H1 (cell line): ENCODE data around the gene GCSAM. TPM values are rescaled to one million over a fixed set of nuclear protein-coding genes. Genes with fewer than 3 reads are reported as not detected.

ENCODE experiments used
- CTCF ChIA-PET: fragments of 300-600 bp; sonication (Branson Sonifier 250); formaldehyde crosslinking; loops from one replicate; lab custom pipeline; 2021; ENCODE audit not compliant: partially characterized antibody; lab: Charles Lee
- POLR2A ChIA-PET: fragments of 300-600 bp; sonication (Branson Sonifier 250); formaldehyde crosslinking; loops from one replicate; lab custom pipeline; 2021; ENCODE audit warnings: inconsistent platforms; ENCODE audit not compliant: partially characterized antibody; lab: Charles Lee
- DNase-seq, 2 experiments: peaks; one replicate each; pipeline versions ENCODE4 v3.0.0 to v3.0.0-alpha.2; 2010 to 2022; ENCODE audit warnings: low spot score in 2 of 2, low read depth in 1 of 2, mixed read lengths in 1 of 2
- FAIRE-seq: peaks from 2 replicates; lab custom pipeline; 2011; peaks lifted over from hg19 to GRCh38; lab: Jason Lieb, UNC
- H2AFZ ChIP-seq: 2 replicates; pipeline ENCODE4 v1.8.1; 2012; ENCODE audit warnings: low read length, inconsistent platforms
- H2AK5ac ChIP-seq: 2 replicates; pipeline ENCODE4 v1.6.1; 2013; ENCODE audit warnings: low read depth, low read length
- H2BK120ac ChIP-seq: replicated peaks from 2 replicates; pipeline ENCODE3; 2013; ENCODE audit warnings: low read depth, low read length, inconsistent platforms
- H2BK12ac ChIP-seq: 2 replicates; pipeline ENCODE4 v1.6.1; 2013; ENCODE audit warnings: low read depth, low read length
- H2BK15ac ChIP-seq: 2 replicates; pipeline ENCODE4 v1.6.1; 2013; ENCODE audit warnings: low read length
- H2BK20ac ChIP-seq: 2 replicates; pipeline ENCODE4 v1.6.1; 2013; ENCODE audit warnings: low read length
- H2BK5ac ChIP-seq: 2 replicates; pipeline ENCODE4 v1.6.1; 2013; ENCODE audit warnings: low read depth, low read length
- H3K14ac ChIP-seq: 2 replicates; pipeline ENCODE4 v1.6.1; 2013; ENCODE audit warnings: inconsistent platforms; ENCODE audit not compliant: insufficient read length
- H3K18ac ChIP-seq: 2 replicates; pipeline ENCODE4 v1.6.1; 2013; ENCODE audit warnings: low read length; ENCODE audit errors: extremely low read depth
- H3K23ac ChIP-seq: 2 replicates; pipeline ENCODE4 v1.6.1; 2013; ENCODE audit warnings: inconsistent platforms; ENCODE audit not compliant: insufficient read length
- H3K23me2 ChIP-seq: 2 replicates; pipeline ENCODE4 v1.6.1; 2013; ENCODE audit warnings: low read depth, low read length
- H3K27ac ChIP-seq: 2 replicates; pipeline ENCODE4 v1.6.1; 2011; ENCODE audit warnings: low read depth, low read length, inconsistent platforms
- H3K27me3 ChIP-seq, 4 experiments: replicated peaks in 1 of 4; 1 replicate in 1 of 4; 2 replicates in 3 of 4; pipeline versions ENCODE4 v1.6.1 to v1.8.1; 2011 to 2013; ENCODE audit warnings: low read length in 3 of 4, mild to moderate bottlenecking in 3 of 4, inconsistent platforms in 2 of 4, mixed read lengths in 2 of 4, moderate library complexity in 1 of 4; ENCODE audit not compliant: control insufficient read depth in 3 of 4, insufficient read depth in 3 of 4; ENCODE audit errors: extremely low read depth in 1 of 4
- H3K36me3 ChIP-seq, 4 experiments: 2 replicates each; pipeline versions ENCODE4 v1.6.1 to v1.8.1; 2011 to 2013; ENCODE audit warnings: mild to moderate bottlenecking in 4 of 4, low read length in 3 of 4, moderate library complexity in 2 of 4, control low read depth in 1 of 4, inconsistent platforms in 1 of 4; ENCODE audit not compliant: insufficient read depth in 4 of 4, control insufficient read depth in 2 of 4
- H3K4ac ChIP-seq: replicated peaks from 2 replicates; pipeline ENCODE3; 2013; ENCODE audit warnings: low read length, low read depth, mixed read lengths, inconsistent platforms; ENCODE audit not compliant: insufficient read length
- H3K4me1 ChIP-seq, 4 experiments: replicated peaks in 1 of 4; 1 replicate in 1 of 4; 2 replicates in 3 of 4; pipeline versions ENCODE4 v1.6.1 to v1.8.1; 2011 to 2013; ENCODE audit warnings: low read length in 3 of 4, inconsistent platforms in 2 of 4, mixed read lengths in 1 of 4; ENCODE audit not compliant: insufficient read depth in 4 of 4, control insufficient read depth in 3 of 4
- H3K4me2 ChIP-seq, 2 experiments: 2 replicates each; pipeline versions ENCODE4 v1.6.1 to v1.8.1; 2011 to 2013; ENCODE audit warnings: low read depth in 2 of 2, low read length in 2 of 2, control low read depth in 1 of 2, inconsistent platforms in 1 of 2, mild to moderate bottlenecking in 1 of 2; ENCODE audit not compliant: insufficient read depth in 1 of 2
- H3K4me3 ChIP-seq, 4 experiments: fragments of 200-600, 300-600 bp in 1 of 4; sonication (generic), shearing (Covaris generic), sonication (Bioruptor Twin) in 1 of 4; 2 replicates each; pipeline versions ENCODE4 v1.5.1 to v1.8.1; 2011 to 2016; ENCODE audit warnings: low read length in 4 of 4, low read depth in 3 of 4, control low read depth in 2 of 4, inconsistent platforms in 2 of 4, mild to moderate bottlenecking in 2 of 4, mixed read lengths in 1 of 4, moderate library complexity in 1 of 4; ENCODE audit not compliant: insufficient read depth in 2 of 4; ENCODE audit errors: extremely low read depth in 1 of 4
- H3K56ac ChIP-seq: replicated peaks from 2 replicates; pipeline ENCODE3; 2013; ENCODE audit warnings: low read depth, mild to moderate bottlenecking, mixed read lengths, low read length, inconsistent platforms; ENCODE audit not compliant: insufficient read length
- H3K79me1 ChIP-seq: 2 replicates; pipeline ENCODE4 v1.6.1; 2013; ENCODE audit warnings: low read depth, low read length, control low read depth
- H3K79me2 ChIP-seq, 2 experiments: 2 replicates each; pipeline versions ENCODE4 v1.6.1 to v1.8.1; 2012 to 2013; ENCODE audit warnings: low read length in 2 of 2, mild to moderate bottlenecking in 2 of 2, inconsistent platforms in 1 of 2; ENCODE audit not compliant: insufficient read depth in 2 of 2, control insufficient read depth in 1 of 2
- H3K9ac ChIP-seq, 4 experiments: replicated peaks in 1 of 4; 1 replicate in 1 of 4; 2 replicates in 3 of 4; pipeline versions ENCODE4 v1.6.1 to v1.8.1; 2011 to 2013; ENCODE audit warnings: low read depth in 3 of 4, low read length in 3 of 4, control low read depth in 2 of 4, mild to moderate bottlenecking in 2 of 4, moderate library complexity in 2 of 4, inconsistent platforms in 1 of 4; ENCODE audit errors: extremely low read depth in 1 of 4
- H3K9me3 ChIP-seq, 2 experiments: 2 replicates each; pipeline versions ENCODE4 v1.6.1 to v1.8.1; 2012 to 2013; ENCODE audit warnings: mild to moderate bottlenecking in 2 of 2, moderate library complexity in 2 of 2, control low read depth in 1 of 2, inconsistent platforms in 1 of 2, low read depth in 1 of 2, low read length in 1 of 2, mixed read lengths in 1 of 2; ENCODE audit not compliant: insufficient read depth in 2 of 2
- H4K20me1 ChIP-seq, 2 experiments: replicated peaks in 1 of 2; 2 replicates each; pipeline versions ENCODE3 to v1.8.1; 2011 to 2013; ENCODE audit warnings: inconsistent platforms in 2 of 2, low read length in 2 of 2, mild to moderate bottlenecking in 1 of 2; ENCODE audit not compliant: insufficient read depth in 2 of 2, control insufficient read depth in 1 of 2
- H4K5ac ChIP-seq: 2 replicates; pipeline ENCODE4 v1.6.1; 2013; ENCODE audit warnings: low read length, low read depth, mixed read lengths, inconsistent platforms; ENCODE audit not compliant: insufficient read length
- H4K8ac ChIP-seq: 2 replicates; pipeline ENCODE4 v1.8.0; 2013; ENCODE audit warnings: mild to moderate bottlenecking, moderate library complexity, low read length, inconsistent platforms; ENCODE audit not compliant: insufficient read depth; ENCODE audit errors: extremely low read depth
- H4K91ac ChIP-seq: replicated peaks from 2 replicates; pipeline ENCODE3; 2013; ENCODE audit warnings: low read length, mixed read lengths, inconsistent platforms; ENCODE audit not compliant: insufficient read length
- MAFK ChIP-seq: IDR thresholded peaks from 2 replicates; pipeline ENCODE4 v1.6.1; 2012; ENCODE audit warnings: low read depth, mild to moderate bottlenecking, improper control_type of control experiment, low read length
- SIRT6 ChIP-seq: IDR thresholded peaks from one replicate; pipeline ENCODE4 v1.7.1; 2012; ENCODE audit warnings: low read length, inconsistent platforms
- WGBS, 2 experiments: shearing (Covaris generic) in 1 of 2; methylation state at CpG; one replicate each; pipeline versions ENCODE4 v1.1.6 to v1.1.7; 2013 to 2015; ENCODE audit warnings: low lambda C conversion rate in 2 of 2, mixed read lengths in 2 of 2, inconsistent platforms in 1 of 2, low coverage in 1 of 2, missing lambda C conversion rate in 1 of 2; ENCODE audit not compliant: insufficient replicate concordance in 2 of 2, insufficient coverage in 1 of 2, insufficient read length in 1 of 2; ENCODE audit errors: extremely low coverage in 1 of 2, missing lambda C conversion rate in 1 of 2; 5-methylcytosine and 5-hydroxymethylcytosine counted together
- polyA plus RNA-seq, 7 experiments: library from polyadenylated mRNA; depleted of rRNA in 3 of 7; stranded (reverse) in 5 of 7; unstranded in 2 of 7; fragments of >200 nt in 5 of 7; fragments of 200-250 nt in 2 of 7; gene quantifications; 1 replicate in 5 of 7; 2 replicates in 1 of 7; 4 replicates in 1 of 7; pipeline versions ENCODE4 v1.2.1 to v1.2.3, GENCODE V29; 2011 to 2013; ENCODE audit warnings: missing spikeins in 2 of 7, mixed read lengths in 2 of 7
- total RNA-seq: library from RNA; stranded (reverse); fragmentation: NEBNext Ultra II Directional; extraction: Animal tissue kit (Norgen Biotek cat#: 25700); gene quantifications from 2 replicates; pipeline ENCODE4 v1.2.1, GENCODE V29; 2021

Gene GCSAM
- total and polyA plus RNA-seq, 2 of the 8 experiments (the other 6 are each of a cell fraction or from before 2014, with no cell fraction given), result not detected

DNA sequence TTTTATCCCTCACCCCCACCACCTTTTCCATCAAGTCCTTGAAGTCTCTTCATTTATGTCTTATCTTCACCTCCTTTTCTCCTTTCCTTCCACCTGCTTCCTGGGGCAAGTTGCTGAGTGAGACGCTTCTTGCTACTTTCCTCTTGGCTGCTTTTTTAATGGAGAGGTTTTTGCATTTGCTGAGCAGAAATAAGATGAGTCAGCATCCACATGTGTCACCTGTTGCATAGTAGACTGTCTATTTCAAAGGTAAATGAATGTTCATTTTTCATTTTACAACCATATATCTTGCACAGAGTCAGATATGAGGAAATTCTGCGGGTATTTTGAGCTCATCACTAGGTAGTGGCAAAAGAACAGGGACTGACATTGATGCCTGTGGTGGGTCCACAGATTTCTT is 28.3 kb downstream of the GCSAM start:
- Histone ChIP-seq H4K8ac (no peak overlapping the region), H3K56ac (no peak overlapping the region), H3K9me3 (no peaks in the 10 kb centered on the region), H3K79me1 (no peaks in the 10 kb centered on the region), H2AK5ac (no peak overlapping the region), H2BK120ac (no peak overlapping the region), H4K5ac (no peak overlapping the region), H3K23me2 (no peaks in the 10 kb centered on the region), H3K4me2 (no peak overlapping the region), H3K27ac (no peak overlapping the region), H2BK12ac (no peak overlapping the region), H2BK15ac (no peak overlapping the region), H2BK5ac (no peak overlapping the region), H2BK20ac (no peak overlapping the region), H3K14ac (no peak overlapping the region), H2AFZ (no peak overlapping the region), H3K4me1 (peaks cover 0 to 5% (median 0%) of the 10 kb centered on the region in 4 experiments; a peak in 1 of 7 replicates), H3K79me2 (no peaks in the 10 kb centered on the region), H3K36me3 (peaks cover 0 to 4% (median 0%) of the 10 kb centered on the region in 4 experiments; a peak in 3 of 8 replicates)
- FAIRE-seq (no peak), DNase-seq (no peak)
- CTCF ChIA-PET, result interaction anchor here (0.6 kb wide), 1 partner anchor 115 kb away, joined by 3 read pairs; no protein-coding TSS in a partner anchor
- POLR2A ChIA-PET, result no interaction called here
- WGBS, 2 experiments, result 97% methylated on average over 2 of the region's 2 CpGs; no CpG with 5 or more reads in 1 of the 2 experiments
- TF ChIP-seq MAFK, result peak; percentile 16; the same call in 1 of the 2 replicates
- no peak for TF ChIP-seq SIRT6
- TF ChIP-seq, all 59 proteins: peak for 1
- Histone ChIP-seq H3K18ac (no peak overlapping the region), H4K20me1 (no peaks in the 10 kb centered on the region), H3K4ac (no peak overlapping the region), H3K27me3 (no peaks in the 10 kb centered on the region), H3K23ac (no peak overlapping the region), H4K91ac (no peak overlapping the region), H3K9ac (no peak overlapping the region), H3K4me3 (no peak overlapping the region)
